Ishikawa (cell line): Measurements from ENCODE around the gene ZNF599.

Experiments used
- CEBPB ChIP-seq: IDR thresholded peaks from 2 replicates; pipeline ENCODE4 v1.6.1; 2012
- CREB1 ChIP-seq: IDR thresholded peaks from 2 replicates; pipeline ENCODE4 v1.6.1; 2012; ENCODE audit warnings: low read depth
- NFIC ChIP-seq: IDR thresholded peaks from 2 replicates; pipeline ENCODE4 v1.6.1; 2012
- RAD21 ChIP-seq: IDR thresholded peaks from 2 replicates; pipeline ENCODE4 v1.6.1; 2012; ENCODE audit warnings: low read depth
- REST ChIP-seq: IDR thresholded peaks from 2 replicates; pipeline ENCODE4 v1.6.1; 2012; ENCODE audit warnings: low read depth, mild to moderate bottlenecking
- YY1 ChIP-seq: IDR thresholded peaks from 2 replicates; pipeline ENCODE4 v1.6.1; 2012; ENCODE audit warnings: low read depth

- TF ChIP-seq RAD21 (no peak), NFIC (no peak), REST (no peak), CREB1 (no peak), CEBPB (no peak), YY1 (no peak)
Measured at GRCh38 chr19:34725400-34725799, 47.6 kb downstream of the ZNF599 start.
